LNCaP clone FGC (cell line): ENCODE measurements around the gene ALPI.

Experiments
- DNase-seq: peaks from one replicate; pipeline ENCODE4 v3.0.0-alpha.2; 2011; ENCODE audit warnings: low read depth
- H3K4me3 ChIP-seq: 2 replicates; pipeline ENCODE4 v1.5.1; 2011; ENCODE audit warnings: mild to moderate bottlenecking, low read depth, low read length, control low read depth
- CTCF ChIP-seq: IDR thresholded peaks from 2 replicates; pipeline ENCODE4 v1.5.1; 2012; ENCODE audit warnings: mild to moderate bottlenecking; ENCODE audit not compliant: control insufficient read depth, insufficient read depth; ENCODE audit errors: extremely low read depth

The ALPI gene

GRCh38 chr2:232479341-232480200 lies 23.6 kb downstream of the ALPI start:
- no peak for TF ChIP-seq CTCF
- no peak for DNase-seq

DNA sequence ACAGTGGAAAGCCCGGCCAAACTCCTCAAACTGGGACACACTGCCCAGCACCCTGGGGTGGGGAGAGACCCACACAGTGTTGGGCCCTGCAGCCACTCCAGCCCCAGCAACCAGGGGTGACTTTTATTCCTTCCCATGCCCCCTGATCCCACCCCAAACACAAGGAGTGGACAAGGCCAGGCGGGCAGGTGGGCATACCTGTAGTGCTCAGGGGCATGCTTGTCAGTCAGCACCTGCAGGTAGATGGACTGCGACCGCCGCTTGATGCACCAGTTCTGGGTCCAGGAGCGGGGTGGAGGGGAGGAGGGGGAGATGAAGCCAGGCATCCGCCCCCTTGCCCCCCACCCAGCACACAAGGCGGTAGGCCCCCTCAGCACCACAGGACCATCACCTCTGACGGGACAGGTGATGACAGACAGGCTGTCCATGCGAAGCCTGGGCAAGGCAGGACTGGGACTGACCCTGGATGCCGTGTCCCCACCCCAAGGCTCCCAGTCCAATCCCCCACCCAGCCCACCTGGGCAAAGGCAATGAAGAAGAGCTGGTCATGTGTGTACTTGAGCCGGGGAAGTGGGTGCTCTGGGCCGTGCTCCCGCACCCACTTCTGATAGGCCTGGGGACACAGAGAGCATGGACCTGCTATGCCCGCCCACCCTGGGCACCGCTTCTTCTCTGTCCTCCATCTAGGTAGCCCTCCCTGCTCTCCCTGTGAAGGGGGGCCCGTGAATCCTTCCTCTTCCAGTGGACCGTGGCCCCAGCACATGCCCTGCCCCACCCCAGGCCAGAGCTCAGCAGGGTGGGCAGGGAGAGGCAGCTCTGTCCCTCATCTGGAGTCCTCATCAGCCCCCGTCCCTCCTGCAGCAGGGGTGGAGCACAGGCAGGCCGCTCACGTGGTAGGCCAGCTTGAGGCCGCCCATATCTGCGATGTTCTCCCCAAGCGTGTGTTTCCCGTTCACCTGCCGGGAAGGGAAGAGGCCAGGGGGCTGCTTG lies 24.5 kb downstream of the ALPI start:
- DNase-seq: no peak
- H3K4me3 ChIP-seq: no peak overlapping the region
- no peak for TF ChIP-seq CTCF

More at GRCh38 chr2:232479341-232480200, 23.6 kb downstream of the ALPI start:
- no peak overlapping the region for H3K4me3 ChIP-seq

GRCh38 chr2:232481322-232482140 lies 25.6 kb downstream of the ALPI start:
- no peak overlapping the region for H3K4me3 ChIP-seq
- no peak for DNase-seq
- no peak for TF ChIP-seq CTCF

GRCh38 chr2:232482301-232483238 lies 26.6 kb downstream of the ALPI start:
- H3K4me3 ChIP-seq: no peak overlapping the region
- no peak for DNase-seq

DNA sequence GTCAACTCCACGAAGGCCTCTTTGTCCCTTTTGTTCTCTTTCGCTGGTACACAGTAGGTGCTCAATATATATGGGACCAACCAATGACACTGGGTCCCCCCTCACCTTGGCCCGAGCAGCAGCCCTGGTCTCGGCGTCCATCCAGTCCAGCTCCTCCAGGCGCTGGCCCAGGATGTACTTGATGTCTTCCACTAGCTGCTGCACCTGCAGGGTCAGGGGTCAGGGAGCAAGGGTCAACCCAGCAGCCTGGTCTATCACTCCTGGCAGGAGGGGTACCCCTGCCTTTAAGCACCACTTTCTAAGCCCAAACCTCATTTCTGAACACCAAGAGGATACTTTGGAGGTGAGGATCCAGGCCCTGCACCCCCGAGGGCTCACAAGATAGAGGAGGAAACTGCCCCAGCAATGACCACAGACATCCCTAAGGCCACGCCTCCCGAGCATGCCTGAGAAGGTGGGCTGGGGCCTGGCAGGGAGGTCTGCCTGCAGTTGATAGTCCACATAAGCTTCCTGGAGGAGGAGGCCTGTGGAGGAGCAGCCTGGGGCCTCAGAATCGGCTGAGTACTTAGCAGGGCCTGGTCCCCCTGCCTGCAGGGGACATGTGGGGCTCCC lies 27.5 kb downstream of the ALPI start:
- no peak overlapping the region for H3K4me3 ChIP-seq
- TF ChIP-seq CTCF: no peak
- DNase-seq: no peak

More at GRCh38 chr2:232482301-232483238, 26.6 kb downstream of the ALPI start:
- no peak for TF ChIP-seq CTCF
